Activated naive CD4-positive, alpha-beta T cell treated with anti-CD3 and anti-CD28 coated beads for 36 hours (primary cell): ENCODE data around the gene EDC3. TPM values are rescaled to one million over a fixed set of nuclear protein-coding genes. Genes with fewer than 3 reads are reported as not detected.

Source experiments
- CTCF ChIA-PET: fragments of 350-600 bp; sonication (Branson Sonifier 250); formaldehyde crosslinking; loops from one replicate; lab custom pipeline; 2021; ENCODE audit warnings: antibody characterized with exemption; lab: Charles Lee
- DNase-seq: peaks from one replicate; pipeline ENCODE4 v3.0.0-alpha.2; 2020
- H3K27ac Mint-ChIP-seq: one replicate; pipeline ENCODE4 v1.8.0; 2021; ENCODE audit warnings: mild to moderate bottlenecking, mixed read lengths
- H3K27me3 Mint-ChIP-seq: one replicate; pipeline ENCODE4 v1.8.0; 2021; ENCODE audit warnings: low read depth, mixed read lengths
- H3K36me3 Mint-ChIP-seq: one replicate; pipeline ENCODE4 v1.8.0; 2021; ENCODE audit warnings: low read depth, mixed read lengths
- H3K4me1 Mint-ChIP-seq: one replicate; pipeline ENCODE4 v1.8.0; 2021; ENCODE audit warnings: low read depth, mixed read lengths
- H3K4me3 Mint-ChIP-seq: one replicate; pipeline ENCODE4 v1.8.0; 2021; ENCODE audit warnings: mild to moderate bottlenecking, moderate library complexity, mixed read lengths
- H3K9me3 Mint-ChIP-seq: one replicate; pipeline ENCODE4 v1.8.0; 2021; ENCODE audit warnings: mixed read lengths
- intact Hi-C: fragments of 100-400 bp; cut with micrococcal nuclease; formaldehyde crosslinking; loops from one replicate; pipeline ENCODE4 v1.15.1; 2023
- total RNA-seq, 2 experiments: library from RNA; stranded (reverse); gene quantifications; one replicate each; pipeline ENCODE4 v1.2.3, GENCODE V29; 2021

The EDC3 gene
- total RNA-seq, 2 experiments from 2014 or later: 33.8 to 37.8 TPM

- intact Hi-C loops: no loop called here
- Mint-ChIP-seq H3K27ac (no peak overlapping the region), H3K9me3 (no peaks in the 10 kb centered on the region), H3K4me1 (no peaks in the 10 kb centered on the region), H3K27me3 (no peaks in the 10 kb centered on the region), H3K4me3 (no peak overlapping the region), H3K36me3 (no peaks in the 10 kb centered on the region)
- no peak for DNase-seq
- CTCF ChIA-PET: interaction anchor here (0.5 kb wide), 1 partner anchor 9 kb away, joined by 3 read pairs; no protein-coding TSS in a partner anchor
Measured at GRCh38 chr15:74584204-74584603, 111.6 kb downstream of the EDC3 start.

Other genes starting within 250 kb of the EDC3 start
- 10 to 100 TPM; 43.0 to 47.0 TPM for gene UBL7, start 234.9 kb downstream of the EDC3 start, total RNA-seq
- 10 to 100 TPM; 14.2 to 15.9 TPM for gene ARID3B, start 154.8 kb downstream of the EDC3 start, total RNA-seq
- gene CLK3, start 80.2 kb downstream of the EDC3 start, total RNA-seq: 100 to 1,000 TPM; 124 TPM
- under 1 TPM; 0.12 to 0.37 TPM for gene CYP1A1, start 29.5 kb upstream of the EDC3 start, total RNA-seq
- gene CYP1A2, start 52.8 kb upstream of the EDC3 start, total RNA-seq: not detected
- 100 to 1,000 TPM; 272 to 282 TPM for gene CSK, start 86.1 kb upstream of the EDC3 start, total RNA-seq
- gene LMAN1L, start 116.8 kb upstream of the EDC3 start, total RNA-seq: not detected
- gene CPLX3, start 130.6 kb upstream of the EDC3 start, total RNA-seq: not detected
- 10 to 100 TPM; 58.9 to 69.2 TPM for gene ULK3, start 147.1 kb upstream of the EDC3 start, total RNA-seq
- gene SCAMP2, start 177.3 kb upstream of the EDC3 start, total RNA-seq: 10 to 100 TPM; 60.6 TPM
- gene MPI, start 194.0 kb upstream of the EDC3 start, total RNA-seq: 10 to 100 TPM; 55.2 to 56.1 TPM
- gene FAM219B, start 210.8 kb upstream of the EDC3 start, total RNA-seq: 10 to 100 TPM; 60.3 to 63.0 TPM
- 100 to 1,000 TPM; 346 to 348 TPM for gene COX5A, start 242.0 kb upstream of the EDC3 start, total RNA-seq